ENCODE data around the gene AUTS2.
A peak's percentile ranks its signal among the peaks of the same experiment; 100 is the strongest.

Gene AUTS2

GRCh38 chr7:69795932-69796331 lies 197.7 kb downstream of the AUTS2 start:
- no peak for DNase-seq

GRCh38 chr7:69796416-69796815 lies 198.1 kb downstream of the AUTS2 start:
- no peak for DNase-seq

GRCh38 chr7:69799048-69799697 lies 200.9 kb downstream of the AUTS2 start:
- no peak for DNase-seq

GRCh38 chr7:69799990-69800389 lies 201.7 kb downstream of the AUTS2 start:
- no peak for DNase-seq

DNA sequence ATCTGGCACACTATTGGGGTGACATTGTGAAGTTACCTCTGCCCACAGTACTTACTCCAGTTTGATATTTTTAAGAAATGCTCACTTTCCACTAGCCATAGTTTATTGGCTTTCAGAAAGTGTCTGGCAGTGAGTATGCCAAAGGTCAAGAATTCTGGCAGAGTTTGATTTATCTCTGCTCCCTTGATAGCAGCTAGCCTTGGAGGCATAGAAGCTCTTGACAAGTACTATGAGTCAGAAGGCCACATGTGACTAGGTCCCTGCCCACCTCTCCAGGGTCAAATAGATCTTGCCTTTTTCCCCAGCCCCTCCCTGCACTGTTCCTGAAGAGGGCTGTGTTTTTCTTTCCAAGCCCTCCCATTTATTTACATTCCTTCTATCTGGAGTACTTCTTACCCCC lies 202.2 kb downstream of the AUTS2 start:
- DNase-seq: peak in 2 of 3 experiments; percentile 19 to 56

GRCh38 chr7:69801729-69802682 lies 203.7 kb downstream of the AUTS2 start:
- DNase-seq: no peak

- no peak for DNase-seq
Observed at GRCh38 chr7:69803699-69804516, 205.6 kb downstream of the AUTS2 start.

DNA sequence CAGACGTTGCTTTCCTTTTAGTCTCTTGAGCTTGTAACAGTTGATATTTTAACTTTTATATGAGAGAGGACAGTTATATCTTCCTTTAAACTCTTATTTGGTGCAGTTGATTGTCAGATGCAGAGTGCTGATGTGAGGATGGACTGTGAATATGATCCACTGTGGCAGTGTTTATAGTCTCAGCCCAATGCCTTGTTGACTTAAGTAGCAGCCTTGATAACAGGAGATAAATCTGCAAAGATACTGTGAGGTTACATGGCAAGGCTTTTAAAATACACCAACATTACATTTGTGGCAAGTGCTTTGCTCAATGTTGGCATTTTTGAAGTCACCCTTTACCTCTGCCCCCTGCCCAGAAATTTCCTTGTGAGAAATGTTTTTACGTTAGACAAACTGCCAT lies 206.7 kb downstream of the AUTS2 start:
- DNase-seq: peak in 1 of 3 experiments; percentile 15

DNA sequence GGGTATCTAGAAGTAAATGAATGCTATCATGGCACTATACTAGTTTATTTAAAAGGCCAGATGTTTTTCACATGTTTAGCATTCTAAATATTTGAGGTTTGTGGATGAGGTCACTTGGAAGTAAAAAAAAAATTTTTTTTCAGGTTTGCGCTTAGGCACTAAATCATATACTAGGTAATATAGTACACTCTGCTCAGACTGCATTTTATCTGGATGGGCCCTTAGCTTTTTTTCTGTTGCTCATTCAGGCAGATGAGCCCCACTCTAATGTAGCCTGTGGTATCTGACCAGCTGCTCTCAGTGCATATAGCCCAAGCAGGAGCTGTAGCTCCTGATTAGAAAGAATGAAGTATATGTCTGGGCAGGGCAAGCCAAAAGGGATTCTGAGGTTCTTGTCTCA lies 210.1 kb downstream of the AUTS2 start:
- no peak for DNase-seq

- DNase-seq: peak in 2 of 3 experiments; percentile 40 to 61
Observed at GRCh38 chr7:69811476-69812308, 213.4 kb downstream of the AUTS2 start.

GRCh38 chr7:69812756-69813155 lies 214.5 kb downstream of the AUTS2 start:
- peak in 1 of 3 experiments; percentile 54 for DNase-seq

- peak in 1 of 3 experiments; percentile 14 for DNase-seq
Observed at GRCh38 chr7:69813637-69814240, 215.5 kb downstream of the AUTS2 start.

DNA sequence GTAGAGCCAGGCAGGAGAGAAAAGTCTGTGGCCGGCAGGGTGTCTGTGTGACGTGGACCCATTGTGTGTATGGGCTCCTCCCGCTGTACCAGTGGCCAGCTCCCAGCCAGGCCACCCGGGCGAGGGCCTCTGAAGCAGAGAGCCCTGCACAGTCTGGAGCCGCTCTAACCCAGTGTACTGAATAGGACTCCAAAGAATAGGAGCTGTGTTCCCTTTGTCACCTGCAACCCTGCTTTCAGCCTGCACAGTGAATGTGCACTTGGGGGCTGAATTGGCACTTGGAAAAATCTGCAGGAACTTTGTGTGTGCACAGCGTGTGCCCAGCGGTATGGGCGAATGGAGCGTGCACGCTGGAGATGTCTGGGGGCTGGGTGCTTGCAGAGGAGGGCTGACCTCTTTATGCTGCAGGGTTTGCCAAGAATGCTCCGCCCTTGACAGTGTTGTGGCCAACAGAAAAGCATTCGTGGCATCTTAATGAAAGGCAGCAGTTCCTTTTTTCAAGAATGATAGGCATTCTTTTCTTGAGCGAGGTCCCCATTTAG lies 216.2 kb downstream of the AUTS2 start:
- peak in 1 of 3 experiments; percentile 24 for DNase-seq

DNA sequence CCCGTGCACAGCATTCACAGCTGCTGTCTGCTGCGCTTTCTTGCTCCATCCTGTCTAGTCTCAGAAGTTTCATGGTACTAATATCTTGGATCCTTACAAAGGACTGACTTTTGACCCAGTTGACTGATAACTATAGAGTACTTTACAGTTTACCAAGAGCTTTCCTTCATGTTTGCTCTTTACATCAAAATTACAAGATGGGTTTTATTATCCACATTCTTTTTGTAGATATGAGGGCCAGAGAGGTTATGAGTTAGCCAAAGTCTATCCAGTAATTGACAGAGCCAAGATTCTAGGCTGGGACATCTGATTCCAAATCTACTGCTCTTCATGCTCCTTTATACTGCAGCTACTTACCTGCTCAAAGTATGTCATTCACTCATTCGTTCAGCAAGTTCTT lies 218.2 kb downstream of the AUTS2 start:
- no peak for DNase-seq

- no peak for DNase-seq
Observed at GRCh38 chr7:69817121-69817520, 218.8 kb downstream of the AUTS2 start.

- DNase-seq: peak in 1 of 3 experiments; percentile 31
Observed at GRCh38 chr7:69817841-69818635, 219.8 kb downstream of the AUTS2 start.

DNA sequence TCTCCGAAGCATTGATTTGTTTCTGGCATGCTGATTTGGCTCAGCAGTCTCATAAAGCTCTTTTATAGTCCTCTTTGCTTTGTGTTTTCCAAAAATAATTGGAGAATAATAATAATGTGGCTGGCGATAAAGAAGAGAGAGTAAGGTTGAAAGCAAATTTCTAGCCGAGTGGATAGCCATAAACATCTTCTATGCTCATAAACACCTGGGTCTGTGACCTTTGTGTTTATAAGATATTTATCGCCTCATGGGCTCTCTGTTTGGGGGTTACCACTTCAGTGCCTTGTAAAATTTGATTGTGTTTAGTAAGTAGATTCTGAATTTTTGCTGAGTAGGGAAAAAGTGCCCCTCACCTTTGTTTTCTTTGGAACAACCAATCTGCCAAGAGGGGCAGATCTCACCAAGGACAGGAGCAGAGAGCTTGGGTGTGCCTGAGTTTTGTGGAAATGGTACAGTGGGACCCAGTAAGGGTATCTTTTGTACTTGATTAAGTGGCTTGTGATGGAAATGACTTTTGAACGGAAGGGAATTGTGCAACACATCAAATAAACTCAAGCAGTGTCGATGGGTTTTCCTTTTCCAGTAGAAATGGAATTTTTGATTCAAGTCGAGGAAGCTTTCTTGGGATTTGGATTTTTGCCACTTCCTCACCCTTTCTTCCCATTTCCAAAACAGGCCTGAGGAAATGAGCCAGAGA lies 220.5 kb downstream of the AUTS2 start:
- peak in 1 of 3 experiments; percentile 31 for DNase-seq

- DNase-seq: peak in 1 of 3 experiments; percentile 28
Observed at GRCh38 chr7:69819333-69819705, 221.0 kb downstream of the AUTS2 start.

GRCh38 chr7:69820479-69821192 lies 222.4 kb downstream of the AUTS2 start:
- peak; percentile 21 to 81 (median 41) for DNase-seq
